SU-DHL-6 (cell line): ENCODE results near the gene TXNDC11.

Experiments
- H2AFZ ChIP-seq: fragments of 200-600 bp; sonication (generic); 2 replicates; pipeline ENCODE4 v1.6.1; 2014; ENCODE audit warnings: low read depth, mild to moderate bottlenecking, moderate library complexity, mixed read lengths, antibody characterized with exemption, low read length; ENCODE audit not compliant: severe bottlenecking
- H3F3A ChIP-seq: fragments of 200-600 bp; shearing (Covaris generic); 2 replicates; pipeline ENCODE4 v1.6.0; 2016; ENCODE audit warnings: antibody characterized with exemption, mild to moderate bottlenecking; ENCODE audit not compliant: insufficient read depth
- H3K27ac ChIP-seq: fragments of 200-600 bp; sonication (generic); 2 replicates; pipeline ENCODE4 v1.5.1; 2016; ENCODE audit warnings: low read depth, mild to moderate bottlenecking, low read length, moderate library complexity, mixed read lengths
- H3K27me3 ChIP-seq: fragments of 200-600 bp; sonication (generic), shearing (Covaris generic); 2 replicates; pipeline ENCODE4 v1.6.0; 2014; ENCODE audit warnings: mild to moderate bottlenecking, low read length
- H3K36me3 ChIP-seq: fragments of 200-600 bp; sonication (generic); 2 replicates; pipeline ENCODE4 v1.6.1; 2014; ENCODE audit warnings: mild to moderate bottlenecking, low read length, mixed read lengths
- H3K4me2 ChIP-seq: fragments of 300-600, 200-600 bp; shearing (Covaris generic), sonication (generic); 2 replicates; pipeline ENCODE4 v1.6.0; 2014; ENCODE audit warnings: low read length, low read depth, mild to moderate bottlenecking; ENCODE audit not compliant: poor library complexity, severe bottlenecking
- H3K4me3 ChIP-seq: fragments of 200-600 bp; sonication (generic); 2 replicates; pipeline ENCODE4 v1.5.1; 2014; ENCODE audit warnings: antibody characterized with exemption, low read length, mild to moderate bottlenecking, mixed read lengths; ENCODE audit not compliant: insufficient read depth, poor library complexity, severe bottlenecking
- H3K79me2 ChIP-seq: fragments of 200-600 bp; sonication (generic); 2 replicates; pipeline ENCODE4 v1.6.1; 2014; ENCODE audit warnings: mild to moderate bottlenecking, low read length, moderate library complexity; ENCODE audit not compliant: insufficient read depth
- H3K9ac ChIP-seq: fragments of 200-600 bp; sonication (generic); 2 replicates; pipeline ENCODE4 v1.7.0; 2014; ENCODE audit warnings: mild to moderate bottlenecking, low read length
- H3K9me2 ChIP-seq: fragments of 200-600 bp; sonication (generic); replicated peaks from 2 replicates; pipeline ENCODE4 v1.6.1; 2014; ENCODE audit warnings: low read length; ENCODE audit not compliant: insufficient read depth
- H3K9me3 ChIP-seq: fragments of 200-600 bp; sonication (generic); 2 replicates; pipeline ENCODE4 v1.6.1; 2014; ENCODE audit warnings: low read length, mixed read lengths; ENCODE audit not compliant: insufficient read depth
- H4K20me1 ChIP-seq: fragments of 200-600 bp; sonication (generic); 2 replicates; pipeline ENCODE4 v1.6.1; 2014; ENCODE audit warnings: low read depth, mild to moderate bottlenecking, antibody characterized with exemption, low read length, moderate library complexity, mixed read lengths
- CTCF ChIP-seq: fragments of 200-600 bp; sonication (generic); IDR thresholded peaks from one replicate; pipeline ENCODE4 v1.5.1; 2017; ENCODE audit warnings: antibody characterized with exemption, mild to moderate bottlenecking, low read length, moderate library complexity; ENCODE audit not compliant: insufficient read depth, poor library complexity, severe bottlenecking
- EZH2phosphoT487 ChIP-seq: fragments of 200-600 bp; sonication (generic), shearing (Covaris generic); conservative IDR thresholded peaks from 2 replicates; pipeline ENCODE4 v1.6.1; 2018; ENCODE audit warnings: mild to moderate bottlenecking, antibody characterized with exemption, low read length, moderate library complexity, mixed read lengths

The TXNDC11 gene

GRCh38 chr16:11677959-11678881, 64.4 kb downstream of the TXNDC11 start:
- peaks cover 22% of the 10 kb centered on the region for H3F3A ChIP-seq
- H3K27ac ChIP-seq, result peak overlapping the region; percentile 7; the same call in 1 of the 2 replicates
- H3K9ac ChIP-seq, result no peak overlapping the region
- H2AFZ ChIP-seq, result no peak overlapping the region
- no peaks in the 10 kb centered on the region; the same call in 1 of the 2 replicates for H3K79me2 ChIP-seq
- H3K4me2 ChIP-seq, result no peak overlapping the region
- no peaks in the 10 kb centered on the region for H3K27me3 ChIP-seq
- H3K36me3 ChIP-seq, result peaks cover 3% of the 10 kb centered on the region; the same call in 1 of the 2 replicates
- TF ChIP-seq CTCF (no peak), EZH2phosphoT487 (no peak)
- H3K9me2 ChIP-seq, result no peaks in the 10 kb centered on the region
- no peaks in the 10 kb centered on the region for H4K20me1 ChIP-seq
- no peak overlapping the region for H3K4me3 ChIP-seq
- H3K9me3 ChIP-seq, result no peaks in the 10 kb centered on the region

GRCh38 chr16:11677451-11677951, 65.2 kb downstream of the TXNDC11 start:
- Histone ChIP-seq H3K27ac (no peak overlapping the region), H3F3A (peaks cover 15% of the 10 kb centered on the region), H2AFZ (no peak overlapping the region), H3K27me3 (no peaks in the 10 kb centered on the region), H3K9ac (no peak overlapping the region), H3K4me2 (no peak overlapping the region), H3K4me3 (no peak overlapping the region), H3K79me2 (no peaks in the 10 kb centered on the region; the same call in 1 of the 2 replicates), H3K9me3 (no peaks in the 10 kb centered on the region), H4K20me1 (no peaks in the 10 kb centered on the region), H3K36me3 (peaks cover 3% of the 10 kb centered on the region; the same call in 1 of the 2 replicates), H3K9me2 (no peaks in the 10 kb centered on the region)
- TF ChIP-seq CTCF, result no peak
- no peak for TF ChIP-seq EZH2phosphoT487

- Histone ChIP-seq H3K9me3 (no peaks in the 10 kb centered on the region), H3K4me3 (no peak overlapping the region), H3K9ac (no peak overlapping the region), H3F3A (peaks cover 8% of the 10 kb centered on the region), H3K27me3 (no peaks in the 10 kb centered on the region), H4K20me1 (no peaks in the 10 kb centered on the region), H2AFZ (no peak overlapping the region), H3K4me2 (no peak overlapping the region), H3K9me2 (no peaks in the 10 kb centered on the region), H3K27ac (peak overlapping the region; percentile 17; the same call in 1 of the 2 replicates), H3K36me3 (peaks cover 3% of the 10 kb centered on the region; the same call in 1 of the 2 replicates), H3K79me2 (no peaks in the 10 kb centered on the region; the same call in 1 of the 2 replicates)
- TF ChIP-seq CTCF, result no peak
- TF ChIP-seq EZH2phosphoT487, result no peak
Measured at GRCh38 chr16:11676799-11677198, 65.9 kb downstream of the TXNDC11 start.
